HepG2 (cell line): ENCODE results near the gene LEMD1. TPM values are rescaled to one million over a fixed set of nuclear protein-coding genes. Genes with fewer than 3 reads are reported as not detected.

ENCODE experiments used
- CHD2 ChIP-seq: IDR thresholded peaks from 2 replicates; pipeline ENCODE4 v1.6.1; 2011; ENCODE audit warnings: low read depth, low read length, improper control_type of control experiment
- EEA1 ChIP-seq: sonication (generic); formaldehyde crosslinking; IDR thresholded peaks from 2 replicates; pipeline ENCODE4 v1.5.1; 2020; ENCODE audit warnings: mild to moderate bottlenecking, missing genetic modification reagents, borderline replicate concordance
- FOXC1 ChIP-seq: sonication (generic); formaldehyde crosslinking; IDR thresholded peaks from 2 replicates; pipeline ENCODE4 v1.8.0; 2022; ENCODE audit warnings: mild to moderate bottlenecking, missing genetic modification reagents, borderline replicate concordance
- KDM2A ChIP-seq: sonication (generic); formaldehyde crosslinking; IDR thresholded peaks from 2 replicates; pipeline ENCODE4 v1.4.0; 2020; ENCODE audit warnings: low read depth, missing genetic modification reagents, borderline replicate concordance
- NCOA5 ChIP-seq: sonication (generic); formaldehyde crosslinking; IDR thresholded peaks from 2 replicates; pipeline ENCODE4 v1.4.0; 2020; ENCODE audit warnings: missing genetic modification reagents
- POLR2A ChIP-seq, 2 experiments: IDR thresholded peaks; 2 replicates each; pipeline ENCODE4 v1.6.1; 2011; ENCODE audit warnings: low read depth in 2 of 2, low read length in 2 of 2, mild to moderate bottlenecking in 1 of 2, moderate library complexity in 1 of 2; ENCODE audit not compliant: insufficient read depth in 1 of 2
- POLR2AphosphoS5 ChIP-seq: IDR thresholded peaks from 2 replicates; pipeline ENCODE4 v1.6.1; 2012; ENCODE audit warnings: low read depth, low read length
- TCF7 ChIP-seq: sonication (generic); IDR thresholded peaks from 2 replicates; pipeline ENCODE4 v1.6.1; 2016; ENCODE audit warnings: antibody characterized with exemption, low read depth
- ZNF432 ChIP-seq: sonication (generic); formaldehyde crosslinking; IDR thresholded peaks from 2 replicates; pipeline ENCODE4 v1.5.0; 2020; ENCODE audit warnings: missing genetic modification reagents, mild to moderate bottlenecking, borderline replicate concordance
- ZSCAN25 ChIP-seq: sonication (generic); formaldehyde crosslinking; IDR thresholded peaks from 2 replicates; pipeline ENCODE4 v1.8.0; 2022; ENCODE audit warnings: mild to moderate bottlenecking, missing genetic modification reagents
- polyA plus RNA-seq, 8 experiments: library from polyadenylated mRNA; depleted of rRNA in 3 of 8; stranded (reverse) in 7 of 8; unstranded in 1 of 8; fragments of >200 nt; fragmentation: Illumina TruSeq in 4 of 8; extraction: Trizol in 4 of 8; gene quantifications; 2 replicates each; pipeline versions ENCODE4 v1.2.1 to v1.2.3, GENCODE V29; 2011 to 2016; ENCODE audit warnings: low read depth in 4 of 8, missing spikeins in 1 of 8, mixed read lengths in 1 of 8; ENCODE audit not compliant: insufficient read depth in 1 of 8
- total RNA-seq, 5 experiments: library from RNA; depleted of rRNA; stranded (reverse); fragments of >200 nt; fragmentation: Illumina TruSeq; extraction: Trizol; gene quantifications; 2 replicates each; pipeline ENCODE4 v1.2.3, GENCODE V29; 2016; ENCODE audit warnings: low read depth in 1 of 5
- TF ChIP-seq, protein P1 (sequence below), 2 experiments: fragments of 450-650 bp in 1 of 2; sonication (generic) in 1 of 2; formaldehyde crosslinking in 1 of 2; IDR thresholded peaks; 2 replicates each; pipeline versions ENCODE4 v1.6.1 to v1.8.0; 2016 to 2022; ENCODE audit warnings: antibody characterized with exemption in 1 of 2, mild to moderate bottlenecking in 1 of 2, missing genetic modification reagents in 1 of 2
- TF ChIP-seq, protein P2 (sequence below): sonication (generic); formaldehyde crosslinking; IDR thresholded peaks from 2 replicates; pipeline ENCODE4 v1.4.0; 2020; ENCODE audit warnings: missing genetic modification reagents
- TF ChIP-seq, protein P3 (sequence below): IDR thresholded peaks from 2 replicates; pipeline ENCODE4 v1.6.1; 2016; ENCODE audit warnings: low read depth, control low read depth

LEMD1 gene
- total and polyA plus RNA-seq, 2 of the 13 experiments (the other 11 are each of a cell fraction or from before 2014, with no cell fraction given) = 1.4 to 2.3 TPM

DNA sequence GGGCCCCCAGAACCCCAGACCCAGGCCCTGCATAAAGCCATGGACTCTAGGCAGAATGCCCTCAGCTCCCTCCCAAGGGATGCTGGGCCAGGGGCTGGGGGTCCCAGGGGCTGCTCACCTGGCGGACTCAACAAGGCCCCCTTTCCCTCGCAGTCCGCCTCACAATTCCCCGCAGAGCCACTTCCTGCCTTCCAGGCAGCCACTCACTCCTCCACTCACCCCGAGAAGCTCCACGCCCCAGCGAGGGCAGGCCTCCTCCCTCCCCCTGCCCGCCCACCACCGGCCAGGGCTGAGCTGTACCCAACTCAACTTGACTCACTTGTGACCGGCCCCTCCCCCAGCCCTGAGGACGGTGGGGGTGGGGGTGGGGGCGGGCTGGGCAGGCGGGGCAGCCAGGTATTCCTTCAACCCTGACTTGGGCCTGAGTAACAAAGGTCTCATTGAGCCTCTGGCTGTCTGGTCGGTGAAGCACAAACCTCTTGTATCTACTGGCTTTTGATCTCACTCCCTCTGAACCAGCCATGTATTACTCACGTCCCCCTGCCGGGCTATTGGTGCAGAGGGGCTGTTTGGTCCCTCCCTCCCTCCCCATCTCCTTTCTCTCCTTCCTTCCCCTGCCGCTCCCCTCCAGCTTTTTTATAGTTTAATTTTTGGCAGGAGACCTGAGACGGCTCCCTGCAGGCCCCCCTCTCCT, 28.0 kb upstream of the LEMD1 start (continued):
- TF ChIP-seq KDM2A (CRISPR knock-in tag) (peak; percentile 49; the same call in 1 of the 2 replicates), NCOA5 (no peak), POLR2A (IDR thresholded peaks at IDR 0.05; ENCODE audit: insufficient read depth in 1 of 2, low read depth in 2 of 2, low read length in 2 of 2) (peak; percentile 46 to 77; a peak in 3 of 4 replicates), FOXC1 (CRISPR knock-in tag) (no peak), CHD2 (peak; percentile 55; the same call in 1 of the 2 replicates), TCF7 (0 out of 2 replicates have a peak, but pooled peaks have one; percentile 50), POLR2AphosphoS5 (peak; percentile 62), EEA1 (CRISPR knock-in tag) (0 out of 2 replicates have a peak, but pooled peaks have one; percentile 0), ZSCAN25 (CRISPR knock-in tag) (peak; percentile 70; the same call in 1 of the 2 replicates), ZNF432 (no peak)
- TF ChIP-seq, protein P1, sequence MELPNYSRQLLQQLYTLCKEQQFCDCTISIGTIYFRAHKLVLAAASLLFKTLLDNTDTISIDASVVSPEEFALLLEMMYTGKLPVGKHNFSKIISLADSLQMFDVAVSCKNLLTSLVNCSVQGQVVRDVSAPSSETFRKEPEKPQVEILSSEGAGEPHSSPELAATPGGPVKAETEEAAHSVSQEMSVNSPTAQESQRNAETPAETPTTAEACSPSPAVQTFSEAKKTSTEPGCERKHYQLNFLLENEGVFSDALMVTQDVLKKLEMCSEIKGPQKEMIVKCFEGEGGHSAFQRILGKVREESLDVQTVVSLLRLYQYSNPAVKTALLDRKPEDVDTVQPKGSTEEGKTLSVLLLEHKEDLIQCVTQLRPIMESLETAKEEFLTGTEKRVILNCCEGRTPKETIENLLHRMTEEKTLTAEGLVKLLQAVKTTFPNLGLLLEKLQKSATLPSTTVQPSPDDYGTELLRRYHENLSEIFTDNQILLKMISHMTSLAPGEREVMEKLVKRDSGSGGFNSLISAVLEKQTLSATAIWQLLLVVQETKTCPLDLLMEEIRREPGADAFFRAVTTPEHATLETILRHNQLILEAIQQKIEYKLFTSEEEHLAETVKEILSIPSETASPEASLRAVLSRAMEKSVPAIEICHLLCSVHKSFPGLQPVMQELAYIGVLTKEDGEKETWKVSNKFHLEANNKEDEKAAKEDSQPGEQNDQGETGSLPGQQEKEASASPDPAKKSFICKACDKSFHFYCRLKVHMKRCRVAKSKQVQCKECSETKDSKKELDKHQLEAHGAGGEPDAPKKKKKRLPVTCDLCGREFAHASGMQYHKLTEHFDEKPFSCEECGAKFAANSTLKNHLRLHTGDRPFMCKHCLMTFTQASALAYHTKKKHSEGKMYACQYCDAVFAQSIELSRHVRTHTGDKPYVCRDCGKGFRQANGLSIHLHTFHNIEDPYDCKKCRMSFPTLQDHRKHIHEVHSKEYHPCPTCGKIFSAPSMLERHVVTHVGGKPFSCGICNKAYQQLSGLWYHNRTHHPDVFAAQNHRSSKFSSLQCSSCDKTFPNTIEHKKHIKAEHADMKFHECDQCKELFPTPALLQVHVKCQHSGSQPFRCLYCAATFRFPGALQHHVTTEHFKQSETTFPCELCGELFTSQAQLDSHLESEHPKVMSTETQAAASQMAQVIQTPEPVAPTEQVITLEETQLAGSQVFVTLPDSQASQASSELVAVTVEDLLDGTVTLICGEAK (IDR thresholded peaks at IDR 0.05) = no peak
- TF ChIP-seq, protein P1 (CRISPR knock-in tag; IDR thresholded peaks at IDR 0.05) = peak; percentile 40; the same call in 1 of the 2 replicates
- TF ChIP-seq, protein P2, sequence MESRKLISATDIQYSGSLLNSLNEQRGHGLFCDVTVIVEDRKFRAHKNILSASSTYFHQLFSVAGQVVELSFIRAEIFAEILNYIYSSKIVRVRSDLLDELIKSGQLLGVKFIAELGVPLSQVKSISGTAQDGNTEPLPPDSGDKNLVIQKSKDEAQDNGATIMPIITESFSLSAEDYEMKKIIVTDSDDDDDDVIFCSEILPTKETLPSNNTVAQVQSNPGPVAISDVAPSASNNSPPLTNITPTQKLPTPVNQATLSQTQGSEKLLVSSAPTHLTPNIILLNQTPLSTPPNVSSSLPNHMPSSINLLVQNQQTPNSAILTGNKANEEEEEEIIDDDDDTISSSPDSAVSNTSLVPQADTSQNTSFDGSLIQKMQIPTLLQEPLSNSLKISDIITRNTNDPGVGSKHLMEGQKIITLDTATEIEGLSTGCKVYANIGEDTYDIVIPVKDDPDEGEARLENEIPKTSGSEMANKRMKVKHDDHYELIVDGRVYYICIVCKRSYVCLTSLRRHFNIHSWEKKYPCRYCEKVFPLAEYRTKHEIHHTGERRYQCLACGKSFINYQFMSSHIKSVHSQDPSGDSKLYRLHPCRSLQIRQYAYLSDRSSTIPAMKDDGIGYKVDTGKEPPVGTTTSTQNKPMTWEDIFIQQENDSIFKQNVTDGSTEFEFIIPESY = no peak
- TF ChIP-seq, protein P3, sequence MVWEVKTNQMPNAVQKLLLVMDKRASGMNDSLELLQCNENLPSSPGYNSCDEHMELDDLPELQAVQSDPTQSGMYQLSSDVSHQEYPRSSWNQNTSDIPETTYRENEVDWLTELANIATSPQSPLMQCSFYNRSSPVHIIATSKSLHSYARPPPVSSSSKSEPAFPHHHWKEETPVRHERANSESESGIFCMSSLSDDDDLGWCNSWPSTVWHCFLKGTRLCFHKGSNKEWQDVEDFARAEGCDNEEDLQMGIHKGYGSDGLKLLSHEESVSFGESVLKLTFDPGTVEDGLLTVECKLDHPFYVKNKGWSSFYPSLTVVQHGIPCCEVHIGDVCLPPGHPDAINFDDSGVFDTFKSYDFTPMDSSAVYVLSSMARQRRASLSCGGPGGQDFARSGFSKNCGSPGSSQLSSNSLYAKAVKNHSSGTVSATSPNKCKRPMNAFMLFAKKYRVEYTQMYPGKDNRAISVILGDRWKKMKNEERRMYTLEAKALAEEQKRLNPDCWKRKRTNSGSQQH = 0 out of 2 replicates have a peak, but pooled peaks have one; percentile 28
